H9 (cell line): Measurements from ENCODE around the gene PCED1A. TPM values are rescaled to one million over a fixed set of nuclear protein-coding genes. Genes with fewer than 3 reads are reported as not detected.

ENCODE experiments used
- DNase-seq: peaks from one replicate; pipeline ENCODE4 v3.0.0-alpha.2; 2017
- H2AFZ ChIP-seq: one replicate; pipeline ENCODE4 v1.6.1; 2013; ENCODE audit warnings: mild to moderate bottlenecking, low read length, control low read depth, moderate library complexity
- H2AK5ac ChIP-seq: 2 replicates; pipeline ENCODE4 v1.6.1; 2013; ENCODE audit warnings: low read length, control low read depth, mixed read lengths; ENCODE audit not compliant: insufficient read length
- H2BK120ac ChIP-seq: one replicate; pipeline ENCODE4 v1.6.1; 2013; ENCODE audit warnings: low read depth, mild to moderate bottlenecking, low read length, control low read depth, inconsistent platforms; ENCODE audit not compliant: poor library complexity, severe bottlenecking
- H2BK12ac ChIP-seq: 2 replicates; pipeline ENCODE4 v1.6.1; 2013; ENCODE audit warnings: low read length, control low read depth, mixed read lengths, low read depth; ENCODE audit not compliant: insufficient read length
- H2BK15ac ChIP-seq: 2 replicates; pipeline ENCODE4 v1.6.1; 2013; ENCODE audit warnings: low read depth, low read length, control low read depth
- H2BK20ac ChIP-seq: one replicate; pipeline ENCODE4 v1.6.1; 2013; ENCODE audit warnings: low read depth, mild to moderate bottlenecking, low read length, control low read depth, inconsistent platforms; ENCODE audit not compliant: poor library complexity, severe bottlenecking
- H2BK5ac ChIP-seq: 2 replicates; pipeline ENCODE4 v1.6.1; 2013; ENCODE audit warnings: low read length, control low read depth, mixed read lengths; ENCODE audit not compliant: insufficient read length
- H3K14ac ChIP-seq: 2 replicates; pipeline ENCODE4 v1.6.1; 2013; ENCODE audit warnings: low read length, control low read depth; ENCODE audit not compliant: insufficient read depth
- H3K18ac ChIP-seq: 2 replicates; pipeline ENCODE4 v1.6.1; 2013; ENCODE audit warnings: low read depth, mild to moderate bottlenecking, mixed read lengths, low read length, control low read depth; ENCODE audit not compliant: insufficient read length
- H3K23ac ChIP-seq: 2 replicates; pipeline ENCODE4 v1.6.1; 2013; ENCODE audit warnings: low read length, control low read depth, mixed read lengths, low read depth; ENCODE audit not compliant: insufficient read length
- H3K23me2 ChIP-seq: 2 replicates; pipeline ENCODE4 v1.6.1; 2013; ENCODE audit warnings: low read depth, mild to moderate bottlenecking, mixed read lengths, low read length, control low read depth; ENCODE audit not compliant: insufficient read length, poor library complexity, severe bottlenecking
- H3K27ac ChIP-seq: 2 replicates; pipeline ENCODE4 v1.5.1; 2013; ENCODE audit warnings: low read length, control low read depth, mixed read lengths, low read depth; ENCODE audit not compliant: insufficient read length
- H3K27me3 ChIP-seq: 2 replicates; pipeline ENCODE4 v1.6.1; 2013; ENCODE audit warnings: low read length, control low read depth, inconsistent platforms; ENCODE audit not compliant: insufficient read depth
- H3K4ac ChIP-seq: 2 replicates; pipeline ENCODE4 v1.6.1; 2013; ENCODE audit warnings: low read depth, mild to moderate bottlenecking, control low read depth, inconsistent platforms, low read length, moderate library complexity
- H3K4me1 ChIP-seq: 2 replicates; pipeline ENCODE4 v1.6.1; 2013; ENCODE audit warnings: low read length, control low read depth, inconsistent platforms; ENCODE audit not compliant: insufficient read depth
- H3K4me2 ChIP-seq: 2 replicates; pipeline ENCODE4 v1.6.1; 2013; ENCODE audit warnings: low read length, control low read depth, mixed read lengths; ENCODE audit not compliant: insufficient read length, insufficient read depth
- H3K56ac ChIP-seq: 2 replicates; pipeline ENCODE4 v1.6.1; 2013; ENCODE audit warnings: low read depth, mild to moderate bottlenecking, mixed read lengths, low read length, control low read depth; ENCODE audit not compliant: insufficient read length
- H3K79me1 ChIP-seq: 2 replicates; pipeline ENCODE4 v1.6.1; 2013; ENCODE audit warnings: low read depth, mild to moderate bottlenecking, moderate library complexity, low read length, control low read depth, inconsistent platforms; ENCODE audit not compliant: insufficient read depth, poor library complexity, severe bottlenecking
- H3K79me2 ChIP-seq: 2 replicates; pipeline ENCODE4 v1.6.1; 2013; ENCODE audit warnings: low read length, control low read depth, inconsistent platforms; ENCODE audit not compliant: insufficient read depth
- H3K9ac ChIP-seq: 2 replicates; pipeline ENCODE4 v1.6.1; 2013; ENCODE audit warnings: low read length, control low read depth, mixed read lengths; ENCODE audit not compliant: insufficient read length; ENCODE audit errors: extremely low read depth
- H3K9me3 ChIP-seq: one replicate; pipeline ENCODE4 v1.6.1; 2013; ENCODE audit warnings: low read depth, low read length, inconsistent platforms; ENCODE audit not compliant: control insufficient read depth
- H3T11ph ChIP-seq: one replicate; pipeline ENCODE4 v1.6.1; 2013; ENCODE audit warnings: mild to moderate bottlenecking, low read length, control low read depth, inconsistent platforms
- H4K20me1 ChIP-seq: one replicate; pipeline ENCODE4 v1.6.1; 2013; ENCODE audit not compliant: control insufficient read depth, insufficient read length, insufficient read depth
- H4K5ac ChIP-seq: 2 replicates; pipeline ENCODE4 v1.6.1; 2013; ENCODE audit warnings: low read depth, mild to moderate bottlenecking, mixed read lengths, low read length, control low read depth; ENCODE audit not compliant: insufficient read length
- H4K8ac ChIP-seq: replicated peaks from 2 replicates; pipeline ENCODE4 v1.6.1; 2013; ENCODE audit warnings: low read length, control low read depth, mixed read lengths, low read depth; ENCODE audit not compliant: insufficient read length
- H4K91ac ChIP-seq: 2 replicates; pipeline ENCODE4 v1.6.1; 2013; ENCODE audit warnings: low read depth, mild to moderate bottlenecking, moderate library complexity, mixed read lengths, low read length, control low read depth; ENCODE audit not compliant: insufficient read length
- H3K27ac Mint-ChIP-seq, 3 experiments: 2 replicates in 2 of 3; 3 replicates in 1 of 3; pipeline ENCODE4 v1.8.0; 2020 to 2021; ENCODE audit warnings: mixed read lengths in 3 of 3, mild to moderate bottlenecking in 1 of 3, moderate library complexity in 1 of 3
- H3K27me3 Mint-ChIP-seq: 2 replicates; pipeline ENCODE4 v1.8.0; 2021; ENCODE audit warnings: low read depth, mild to moderate bottlenecking, moderate library complexity, mixed read lengths
- H3K36me3 Mint-ChIP-seq, 3 experiments: 2 replicates in 2 of 3; 3 replicates in 1 of 3; pipeline ENCODE4 v1.8.0; 2020 to 2021; ENCODE audit warnings: low read depth in 3 of 3, mixed read lengths in 3 of 3; ENCODE audit not compliant: insufficient read depth in 1 of 3
- H3K4me1 Mint-ChIP-seq, 2 experiments: 2 replicates each; pipeline ENCODE4 v1.8.0; 2020; ENCODE audit warnings: mixed read lengths in 2 of 2
- H3K4me3 Mint-ChIP-seq, 2 experiments: 2 replicates in 1 of 2; 3 replicates in 1 of 2; pipeline ENCODE4 v1.8.0; 2020 to 2021; ENCODE audit warnings: mild to moderate bottlenecking in 2 of 2, mixed read lengths in 2 of 2, moderate library complexity in 1 of 2
- H3K9me3 Mint-ChIP-seq, 2 experiments: 2 replicates in 1 of 2; 3 replicates in 1 of 2; pipeline ENCODE4 v1.8.0; 2020; ENCODE audit warnings: mild to moderate bottlenecking in 2 of 2, mixed read lengths in 2 of 2, moderate library complexity in 1 of 2
- CTCF ChIP-seq: fragments of 200-600 bp; sonication (generic); conservative IDR thresholded peaks from 3 replicates; pipeline ENCODE4 v1.8.0; 2021; ENCODE audit warnings: antibody characterized with exemption, mild to moderate bottlenecking
- WGBS: extraction: QIAGEN DNeasy Blood & Tissue Kit; methylation state at CpG from one replicate; pipeline ENCODE4 v1.1.7; 2013; ENCODE audit warnings: missing lambda C conversion rate, low lambda C conversion rate, mixed read lengths; ENCODE audit not compliant: insufficient read length; ENCODE audit errors: extremely low coverage; 5-methylcytosine and 5-hydroxymethylcytosine counted together
- total RNA-seq: library from RNA; stranded (reverse); gene quantifications from 2 replicates; pipeline ENCODE4 v1.2.1, GENCODE V29; 2021

The PCED1A gene
- total RNA-seq, 1 experiment from 2014 or later = 30.8 TPM

- Histone ChIP-seq H3K4me2 (peak overlapping the region; percentile 70), H2BK20ac (no peak overlapping the region), H3K79me1 (no peaks in the 10 kb centered on the region), H3K4me1 (no peaks in the 10 kb centered on the region; the same call in 1 of the 2 replicates), H4K20me1 (no peaks in the 10 kb centered on the region), H2BK12ac (no peak overlapping the region), H3K9me3 (no peaks in the 10 kb centered on the region), H2BK5ac (no peak overlapping the region), H3T11ph (no peak overlapping the region), H2BK15ac (no peak overlapping the region), H3K23me2 (peaks cover 7% of the 10 kb centered on the region), H3K56ac (no peak overlapping the region), H3K27ac (no peak overlapping the region), H3K18ac (no peak overlapping the region), H4K5ac (no peak overlapping the region), H3K4ac (no peak overlapping the region), H4K91ac (no peak overlapping the region), H2BK120ac (no peak overlapping the region), H3K9ac (peak overlapping the region; percentile 9), H3K23ac (no peak overlapping the region), H2AFZ (no peak overlapping the region), H3K27me3 (peaks cover 26% of the 10 kb centered on the region), H3K79me2 (no peaks in the 10 kb centered on the region), H2AK5ac (no peak overlapping the region), H3K14ac (no peak overlapping the region), H4K8ac (no peak overlapping the region)
- TF ChIP-seq CTCF = no peak
- no CpG with 5 or more reads among the region's 61 CpGs for WGBS
- peaks cover 37% of the 10 kb centered on the region for H3K27me3 Mint-ChIP-seq
- peaks cover 20 to 52% (median 32%) of the 10 kb centered on the region in 3 experiments for H3K36me3 Mint-ChIP-seq
- peak; percentile 49 for DNase-seq
- H3K27ac Mint-ChIP-seq = peak overlapping the region; percentile 73 to 96 (median 82); a peak in 6 of 7 replicates
- H3K4me3 Mint-ChIP-seq = peak overlapping the region; percentile 98 to 99
- H3K4me1 Mint-ChIP-seq = peaks cover 29 to 34% of the 10 kb centered on the region in 2 experiments
- no peaks in the 10 kb centered on the region; a peak in 1 of 5 replicates for H3K9me3 Mint-ChIP-seq
Measured at GRCh38 chr20:2799688-2800520, 40.6 kb downstream of the PCED1A start.
